HepG2 (cell line): ENCODE measurements around the gene TACC3. TPM values are rescaled to one million over a fixed set of nuclear protein-coding genes. Genes with fewer than 3 reads are reported as not detected.

ENCODE experiments used
- ARNTL ChIP-seq: sonication (generic); formaldehyde crosslinking; IDR thresholded peaks from 2 replicates; pipeline ENCODE4 v1.4.0; 2020; ENCODE audit warnings: mild to moderate bottlenecking, missing genetic modification reagents
- CTCF ChIP-seq: sonication (generic); formaldehyde crosslinking; IDR thresholded peaks from 2 replicates; pipeline ENCODE4 v1.5.0; 2020; ENCODE audit warnings: mild to moderate bottlenecking, missing genetic modification reagents, moderate library complexity
- JUNB ChIP-seq: sonication (generic); formaldehyde crosslinking; IDR thresholded peaks from 2 replicates; pipeline ENCODE4 v1.8.0; 2022; ENCODE audit warnings: missing genetic modification reagents, mild to moderate bottlenecking, borderline replicate concordance
- MXI1 ChIP-seq: IDR thresholded peaks from 3 replicates; pipeline ENCODE4 v1.6.1; 2012; ENCODE audit warnings: low read depth, low read length, inconsistent platforms, borderline replicate concordance
- RBM39 ChIP-seq: fragments of 200-400 bp; formaldehyde crosslinking; IDR thresholded peaks from one replicate; pipeline ENCODE4 v1.6.1; 2018; ENCODE audit warnings: antibody characterized with exemption, mild to moderate bottlenecking, low read depth, low read length; ENCODE audit not compliant: poor library complexity, severe bottlenecking
- SP4 ChIP-seq: sonication (generic); formaldehyde crosslinking; IDR thresholded peaks from 2 replicates; pipeline ENCODE4 v1.8.1; 2023; ENCODE audit warnings: mild to moderate bottlenecking, missing genetic modification reagents
- TCF12 ChIP-seq, 2 experiments: fragments of 450-650 bp in 1 of 2; sonication (generic) in 1 of 2; formaldehyde crosslinking in 1 of 2; IDR thresholded peaks; 2 replicates each; pipeline versions ENCODE4 v1.6.1 to v1.8.0; 2017 to 2022; ENCODE audit warnings: antibody characterized with exemption in 1 of 2, mild to moderate bottlenecking in 1 of 2, missing genetic modification reagents in 1 of 2, moderate library complexity in 1 of 2
- ZHX1 ChIP-seq: sonication (generic); formaldehyde crosslinking; IDR thresholded peaks from 2 replicates; pipeline ENCODE4 v1.8.1; 2022; ENCODE audit warnings: low read depth, mild to moderate bottlenecking, missing genetic modification reagents
- ZMAT3 ChIP-seq: sonication (generic); formaldehyde crosslinking; conservative IDR thresholded peaks from 2 replicates; pipeline ENCODE4 v1.7.0; 2021; ENCODE audit warnings: missing genetic modification reagents
- ZNF546 ChIP-seq: sonication (generic); formaldehyde crosslinking; conservative IDR thresholded peaks from 2 replicates; pipeline ENCODE4 v1.8.1; 2023; ENCODE audit warnings: mild to moderate bottlenecking, missing genetic modification reagents
- ZNF724P ChIP-seq: sonication (generic); formaldehyde crosslinking; IDR thresholded peaks from 2 replicates; pipeline ENCODE4 v1.8.0; 2022; ENCODE audit warnings: missing genetic modification reagents, borderline replicate concordance
- ZSCAN5A ChIP-seq: sonication (generic); formaldehyde crosslinking; IDR thresholded peaks from 2 replicates; pipeline ENCODE4 v1.8.0; 2022; ENCODE audit warnings: mild to moderate bottlenecking, missing genetic modification reagents, borderline replicate concordance
- polyA plus RNA-seq, 8 experiments: library from polyadenylated mRNA; depleted of rRNA in 3 of 8; stranded (reverse) in 7 of 8; unstranded in 1 of 8; fragments of >200 nt; fragmentation: Illumina TruSeq in 4 of 8; extraction: Trizol in 4 of 8; gene quantifications; 2 replicates each; pipeline versions ENCODE4 v1.2.1 to v1.2.3, GENCODE V29; 2011 to 2016; ENCODE audit warnings: low read depth in 4 of 8, missing spikeins in 1 of 8, mixed read lengths in 1 of 8; ENCODE audit not compliant: insufficient read depth in 1 of 8
- total RNA-seq, 5 experiments: library from RNA; depleted of rRNA; stranded (reverse); fragments of >200 nt; fragmentation: Illumina TruSeq; extraction: Trizol; gene quantifications; 2 replicates each; pipeline ENCODE4 v1.2.3, GENCODE V29; 2016; ENCODE audit warnings: low read depth in 1 of 5
- TF ChIP-seq, protein P1 (sequence below), 2 experiments: sonication (generic) in 1 of 2; formaldehyde crosslinking in 1 of 2; IDR thresholded peaks; 2 replicates each; pipeline versions ENCODE4 v1.4.0 to v1.6.1; 2016 to 2020; ENCODE audit warnings: borderline replicate concordance in 1 of 2, low read depth in 1 of 2, mild to moderate bottlenecking in 1 of 2, missing genetic modification reagents in 1 of 2

TACC3 gene
- total and polyA plus RNA-seq, 2 of the 13 experiments (the other 11 are each of a cell fraction or from before 2014, with no cell fraction given): 20.3 to 21.2 TPM

- TF ChIP-seq ZNF724P (CRISPR knock-in tag) (0 out of 2 replicates have a peak, but pooled peaks have one; percentile 26), ZMAT3 (CRISPR knock-in tag) (0 out of 2 replicates have a peak, but pooled peaks have one; percentile 43), MXI1 (no peak), TCF12 (IDR thresholded peaks at IDR 0.05) (no peak), TCF12 (CRISPR knock-in tag; IDR thresholded peaks at IDR 0.05) (peak; percentile 84; the same call in 1 of the 2 replicates), CTCF (CRISPR knock-in tag) (no peak; the same call in 1 of the 2 replicates), ARNTL (no peak), RBM39 (peak; percentile 55), SP4 (CRISPR knock-in tag) (0 out of 2 replicates have a peak, but pooled peaks have one; percentile 15), ZSCAN5A (peak; percentile 29; the same call in 1 of the 2 replicates), JUNB (CRISPR knock-in tag) (no peak), ZNF546 (CRISPR knock-in tag) (peak; percentile 41; the same call in 1 of the 2 replicates), ZHX1 (CRISPR knock-in tag) (no peak)
- TF ChIP-seq, protein P1, sequence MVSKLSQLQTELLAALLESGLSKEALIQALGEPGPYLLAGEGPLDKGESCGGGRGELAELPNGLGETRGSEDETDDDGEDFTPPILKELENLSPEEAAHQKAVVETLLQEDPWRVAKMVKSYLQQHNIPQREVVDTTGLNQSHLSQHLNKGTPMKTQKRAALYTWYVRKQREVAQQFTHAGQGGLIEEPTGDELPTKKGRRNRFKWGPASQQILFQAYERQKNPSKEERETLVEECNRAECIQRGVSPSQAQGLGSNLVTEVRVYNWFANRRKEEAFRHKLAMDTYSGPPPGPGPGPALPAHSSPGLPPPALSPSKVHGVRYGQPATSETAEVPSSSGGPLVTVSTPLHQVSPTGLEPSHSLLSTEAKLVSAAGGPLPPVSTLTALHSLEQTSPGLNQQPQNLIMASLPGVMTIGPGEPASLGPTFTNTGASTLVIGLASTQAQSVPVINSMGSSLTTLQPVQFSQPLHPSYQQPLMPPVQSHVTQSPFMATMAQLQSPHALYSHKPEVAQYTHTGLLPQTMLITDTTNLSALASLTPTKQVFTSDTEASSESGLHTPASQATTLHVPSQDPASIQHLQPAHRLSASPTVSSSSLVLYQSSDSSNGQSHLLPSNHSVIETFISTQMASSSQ (IDR thresholded peaks at IDR 0.05; ENCODE audit: low read depth): no peak
- TF ChIP-seq, protein P1 (CRISPR knock-in tag; IDR thresholded peaks at IDR 0.05; ENCODE audit: borderline replicate concordance): no peak
Observed at GRCh38 chr4:1720163-1720983, 948 bp upstream of the TACC3 start (continued).
